Mononuclear cell (primary cell): ENCODE results near the gene MYO5C. TPM values are rescaled to one million over a fixed set of nuclear protein-coding genes. Genes with fewer than 3 reads are reported as not detected.

Experiments used
- H3K27me3 ChIP-seq: 2 replicates; pipeline ENCODE4 v1.6.0; 2011; ENCODE audit warnings: low read length, control low read depth; ENCODE audit not compliant: insufficient read depth
- H3K4me1 ChIP-seq: 2 replicates; pipeline ENCODE4 v1.5.1; 2011; ENCODE audit warnings: mild to moderate bottlenecking, low read length, control low read depth; ENCODE audit not compliant: insufficient read depth
- H3K4me3 ChIP-seq: 2 replicates; pipeline ENCODE4 v1.5.1; 2011; ENCODE audit warnings: mild to moderate bottlenecking, low read length, moderate library complexity
- H3K9me3 ChIP-seq: 2 replicates; pipeline ENCODE4 v1.5.1; 2011; ENCODE audit warnings: low read depth, mild to moderate bottlenecking, control low read depth, low read length
- total RNA-seq: library from RNA; depleted of rRNA; stranded (reverse); fragments of >200 nt; gene quantifications from one replicate; pipeline ENCODE4 v1.2.3, GENCODE V29; 2012

The MYO5C gene
- 1.2 TPM for total RNA-seq

- Histone ChIP-seq H3K27me3 (peaks cover 27% of the 10 kb centered on the region), H3K9me3 (no peaks in the 10 kb centered on the region), H3K4me1 (peaks cover 23% of the 10 kb centered on the region), H3K4me3 (peak within 1 kb of the TSS; percentile 15)
Measured at GRCh38 chr15:52295421-52296001, at the start of gene MYO5C. MYO5C (minus strand) TSS chr15:52295804; CDS start chr15:52295636, 168 bp downstream.

- H3K27me3 ChIP-seq, result no peaks in the 10 kb centered on the region
- H3K9me3 ChIP-seq, result no peaks in the 10 kb centered on the region
- H3K4me1 ChIP-seq, result no peaks in the 10 kb centered on the region
- H3K4me3 ChIP-seq, result no peak overlapping the region
Measured at GRCh38 chr15:52344592-52344991, 49.0 kb upstream of the MYO5C start.

DNA sequence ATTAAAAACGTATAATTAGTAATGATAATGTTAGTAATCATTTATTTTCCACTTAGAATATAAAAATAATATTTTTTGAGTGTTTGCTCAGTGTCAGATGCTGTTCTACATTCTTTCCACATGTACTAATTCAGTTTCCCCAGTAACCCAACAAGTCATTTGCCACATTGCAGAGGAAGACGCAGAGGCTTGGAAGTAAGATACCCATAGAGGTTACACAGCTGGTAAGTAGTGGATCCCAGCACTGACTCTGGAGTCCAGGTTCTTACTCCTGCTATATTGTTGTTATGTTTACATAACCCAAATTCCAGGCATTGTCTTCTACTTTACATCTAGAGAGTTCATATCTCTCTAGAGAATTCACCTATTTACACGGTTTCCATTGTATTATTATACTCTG, 48.2 kb upstream of the MYO5C start:
- Histone ChIP-seq H3K9me3 (no peaks in the 10 kb centered on the region), H3K27me3 (no peaks in the 10 kb centered on the region), H3K4me3 (no peak overlapping the region), H3K4me1 (no peaks in the 10 kb centered on the region)

GRCh38 chr15:52340093-52340492, 44.5 kb upstream of the MYO5C start:
- Histone ChIP-seq H3K4me3 (no peak overlapping the region), H3K27me3 (no peaks in the 10 kb centered on the region), H3K4me1 (no peaks in the 10 kb centered on the region), H3K9me3 (no peaks in the 10 kb centered on the region)

DNA sequence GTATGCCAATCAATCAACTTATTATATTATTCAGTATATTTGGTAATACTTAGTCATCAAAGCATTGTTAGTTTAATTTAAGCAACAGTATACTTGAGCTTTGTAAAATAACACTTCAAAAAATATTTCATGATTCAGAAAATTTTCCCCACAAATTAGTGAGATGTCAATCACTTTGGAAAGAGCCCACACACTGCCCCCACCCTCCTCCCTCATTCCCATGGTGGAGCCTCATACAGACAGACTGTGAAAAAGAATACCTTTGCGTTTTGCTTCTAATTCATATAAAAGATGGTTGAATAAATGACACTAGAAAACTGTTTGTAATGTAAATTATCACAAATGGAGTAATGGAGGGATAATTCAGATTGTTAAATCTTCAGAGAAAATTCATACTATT, 43.3 kb upstream of the MYO5C start:
- no peak overlapping the region for H3K4me3 ChIP-seq
- H3K27me3 ChIP-seq, result no peaks in the 10 kb centered on the region
- H3K9me3 ChIP-seq, result no peaks in the 10 kb centered on the region
- H3K4me1 ChIP-seq, result no peaks in the 10 kb centered on the region

DNA sequence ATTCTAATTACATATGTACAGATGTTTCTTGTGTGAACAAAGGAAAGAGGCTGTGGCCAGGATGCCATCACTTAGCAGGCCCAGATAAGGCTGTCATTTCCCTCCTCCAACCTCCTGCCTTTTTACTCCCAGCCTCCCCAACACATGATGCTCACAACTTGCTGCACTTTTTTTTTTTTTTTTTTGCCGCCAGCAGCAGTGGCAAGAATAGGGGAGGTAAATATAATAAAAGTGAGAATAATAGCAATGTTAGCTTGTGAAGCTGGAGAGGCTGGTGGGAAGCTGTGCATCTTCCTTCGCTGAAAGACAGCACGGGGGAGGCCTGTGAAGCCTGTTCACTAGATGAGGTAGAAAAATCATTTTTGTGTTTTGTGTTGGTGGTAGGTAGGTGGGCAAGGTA, 42.5 kb upstream of the MYO5C start:
- Histone ChIP-seq H3K9me3 (no peaks in the 10 kb centered on the region), H3K27me3 (no peaks in the 10 kb centered on the region), H3K4me3 (no peak overlapping the region), H3K4me1 (no peaks in the 10 kb centered on the region)

DNA sequence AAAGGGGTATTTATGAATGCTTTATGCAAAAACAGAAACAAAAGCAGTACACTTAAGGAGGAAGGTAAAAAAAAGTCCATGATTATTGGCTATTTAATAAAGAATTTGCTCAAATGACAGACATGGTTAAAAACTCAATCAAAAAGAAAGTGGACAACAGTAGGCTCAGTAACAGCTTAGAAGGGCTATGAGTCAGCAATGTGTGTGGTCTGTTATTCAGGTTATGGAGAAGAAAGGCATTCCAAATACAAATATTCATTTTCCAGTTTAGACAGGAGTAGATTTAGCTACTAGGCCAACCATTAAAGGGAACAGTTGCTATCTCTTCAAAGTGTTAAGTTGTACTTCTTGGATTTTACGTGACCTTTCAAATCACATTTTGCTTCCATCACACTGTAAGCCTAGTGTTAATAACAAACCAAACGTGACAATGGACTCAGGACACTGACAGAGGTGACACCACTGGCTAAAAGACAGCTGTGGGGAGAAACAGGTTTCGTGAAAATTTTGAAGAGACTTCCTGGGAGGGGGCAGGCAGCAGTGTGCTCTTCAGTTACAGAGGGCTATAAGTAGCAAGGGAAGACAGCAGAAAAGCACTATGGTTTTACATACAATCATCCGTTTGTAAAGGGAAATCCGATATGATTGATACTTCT, 41.7 kb upstream of the MYO5C start:
- Histone ChIP-seq H3K27me3 (no peaks in the 10 kb centered on the region), H3K4me3 (no peak overlapping the region), H3K9me3 (no peaks in the 10 kb centered on the region), H3K4me1 (no peaks in the 10 kb centered on the region)

DNA sequence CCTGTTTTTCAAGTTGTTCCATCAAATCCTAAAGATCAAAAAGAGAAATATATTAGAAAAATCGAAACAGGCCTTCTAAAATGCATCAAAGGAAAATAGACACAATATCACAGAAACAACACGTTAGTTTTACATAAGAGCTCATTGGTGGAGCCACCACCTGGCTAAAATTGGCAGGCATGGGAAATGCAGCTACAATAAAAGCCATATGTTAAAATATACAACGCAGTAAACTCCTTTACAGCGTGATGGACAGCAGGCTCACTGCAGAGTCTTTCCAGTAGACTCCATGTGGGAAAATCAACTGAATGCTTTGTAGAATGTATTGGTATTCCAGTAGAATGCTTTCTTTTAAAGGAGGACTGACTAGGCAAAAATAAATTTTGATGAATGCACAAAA, 40.9 kb upstream of the MYO5C start:
- no peaks in the 10 kb centered on the region for H3K9me3 ChIP-seq
- H3K27me3 ChIP-seq, result no peaks in the 10 kb centered on the region
- peaks cover 2% of the 10 kb centered on the region for H3K4me1 ChIP-seq
- H3K4me3 ChIP-seq, result no peak overlapping the region

GRCh38 chr15:52334491-52335160, 39.0 kb upstream of the MYO5C start:
- Histone ChIP-seq H3K27me3 (no peaks in the 10 kb centered on the region), H3K4me3 (no peak overlapping the region), H3K4me1 (peaks cover 4% of the 10 kb centered on the region), H3K9me3 (no peaks in the 10 kb centered on the region)

DNA sequence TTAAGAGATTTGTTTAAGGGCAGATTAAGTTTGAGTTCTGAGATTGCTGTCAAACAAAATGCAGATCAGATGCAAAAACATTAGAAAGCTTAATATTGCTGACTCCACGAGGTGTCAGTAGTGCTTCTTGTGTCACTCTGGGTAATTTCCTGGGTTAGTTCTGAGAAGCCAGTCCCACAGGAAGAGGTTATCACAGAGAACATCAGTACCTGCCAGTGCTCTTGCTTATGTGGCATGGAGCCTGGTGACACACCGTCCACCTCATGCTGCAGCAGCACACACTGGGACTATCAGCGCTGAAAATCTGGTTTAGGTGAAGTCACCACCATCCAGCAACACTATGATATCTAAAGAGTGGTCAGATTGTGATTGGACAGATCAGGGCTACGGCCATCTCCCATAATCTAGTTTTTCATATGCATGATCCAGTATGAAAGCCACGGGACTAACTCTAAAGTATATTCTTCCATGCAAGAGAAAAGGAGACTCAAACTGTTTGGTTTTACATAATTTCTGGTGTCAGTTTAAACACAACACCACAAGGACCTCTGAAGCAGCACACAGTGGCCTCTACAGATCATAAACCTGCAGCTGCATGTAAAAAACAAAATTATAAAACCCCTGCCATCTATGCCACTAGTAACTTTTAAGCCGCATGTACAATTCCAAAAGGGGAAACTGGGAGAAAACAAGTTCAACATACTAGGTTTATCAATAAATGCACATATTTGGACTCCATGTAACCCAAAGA, 36.1 kb upstream of the MYO5C start:
- Histone ChIP-seq H3K4me1 (peaks cover 4% of the 10 kb centered on the region), H3K27me3 (no peaks in the 10 kb centered on the region), H3K9me3 (no peaks in the 10 kb centered on the region), H3K4me3 (no peak overlapping the region)

DNA sequence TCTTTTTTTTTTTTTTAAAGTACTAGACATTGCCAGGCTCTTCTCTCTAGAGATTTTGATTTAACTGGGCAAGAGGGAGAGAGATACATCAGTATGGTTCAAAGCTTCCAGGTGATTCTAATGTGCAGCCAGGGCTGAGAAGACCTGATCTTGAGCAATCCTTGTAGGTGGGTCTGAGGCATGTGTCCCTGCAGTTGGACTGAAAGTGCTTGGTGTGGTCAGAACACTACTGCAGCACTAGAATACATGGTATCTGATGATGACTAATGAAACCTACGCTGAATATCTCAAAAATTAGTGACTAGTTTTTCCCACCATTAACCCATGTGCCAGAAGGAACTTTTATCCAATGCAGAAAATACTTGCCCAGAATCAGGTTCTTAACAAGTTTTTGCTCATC, 34.4 kb upstream of the MYO5C start:
- H3K27me3 ChIP-seq, result no peaks in the 10 kb centered on the region
- H3K4me3 ChIP-seq, result no peak overlapping the region
- H3K9me3 ChIP-seq, result no peaks in the 10 kb centered on the region
- H3K4me1 ChIP-seq, result peaks cover 4% of the 10 kb centered on the region

DNA sequence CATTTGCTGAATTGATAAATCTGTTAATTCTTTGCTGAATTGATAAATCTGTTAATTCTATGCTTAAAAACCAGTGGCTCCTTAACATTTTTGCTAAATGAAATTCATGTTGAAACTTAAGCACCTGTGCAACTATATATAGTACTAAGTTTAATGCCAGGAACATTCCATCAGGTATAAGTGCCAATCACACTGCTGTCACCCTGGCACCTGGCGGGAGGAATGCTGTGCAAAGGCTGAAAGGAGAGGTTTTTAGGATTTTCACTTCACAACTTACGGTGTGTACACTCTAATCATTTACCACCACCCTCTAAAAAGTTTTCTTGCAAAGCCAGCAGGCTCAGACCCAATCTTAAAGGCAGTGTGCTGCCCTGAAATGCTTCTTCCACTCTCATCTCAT, 33.5 kb upstream of the MYO5C start:
- peaks cover 4% of the 10 kb centered on the region for H3K4me1 ChIP-seq
- no peak overlapping the region for H3K4me3 ChIP-seq
- no peaks in the 10 kb centered on the region for H3K27me3 ChIP-seq
- no peaks in the 10 kb centered on the region for H3K9me3 ChIP-seq

DNA sequence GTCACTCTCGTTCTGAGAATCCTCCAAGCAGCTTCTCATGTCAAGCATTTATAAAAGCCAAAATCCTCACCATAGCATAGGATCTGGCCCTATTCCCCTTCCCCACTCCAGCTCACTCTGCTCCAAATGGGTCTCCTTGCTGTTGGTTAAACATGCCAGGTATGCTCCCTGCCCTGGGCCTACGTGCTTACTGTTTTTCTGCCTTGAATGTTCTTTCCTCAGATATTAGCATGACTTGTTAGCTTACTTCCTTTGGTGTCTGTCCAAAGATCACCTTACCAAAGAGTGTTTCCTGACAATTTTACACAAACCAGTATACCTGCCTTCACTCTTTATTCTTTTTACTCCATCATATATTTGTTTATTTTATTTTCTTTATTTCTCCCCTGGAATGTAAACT, 33.1 kb upstream of the MYO5C start:
- Histone ChIP-seq H3K4me1 (peaks cover 4% of the 10 kb centered on the region), H3K27me3 (no peaks in the 10 kb centered on the region), H3K4me3 (no peak overlapping the region), H3K9me3 (no peaks in the 10 kb centered on the region)

- H3K9me3 ChIP-seq, result no peaks in the 10 kb centered on the region
- peaks cover 4% of the 10 kb centered on the region for H3K4me1 ChIP-seq
- H3K4me3 ChIP-seq, result no peak overlapping the region
- no peaks in the 10 kb centered on the region for H3K27me3 ChIP-seq
Measured at GRCh38 chr15:52326756-52327155, 31.2 kb upstream of the MYO5C start.

DNA sequence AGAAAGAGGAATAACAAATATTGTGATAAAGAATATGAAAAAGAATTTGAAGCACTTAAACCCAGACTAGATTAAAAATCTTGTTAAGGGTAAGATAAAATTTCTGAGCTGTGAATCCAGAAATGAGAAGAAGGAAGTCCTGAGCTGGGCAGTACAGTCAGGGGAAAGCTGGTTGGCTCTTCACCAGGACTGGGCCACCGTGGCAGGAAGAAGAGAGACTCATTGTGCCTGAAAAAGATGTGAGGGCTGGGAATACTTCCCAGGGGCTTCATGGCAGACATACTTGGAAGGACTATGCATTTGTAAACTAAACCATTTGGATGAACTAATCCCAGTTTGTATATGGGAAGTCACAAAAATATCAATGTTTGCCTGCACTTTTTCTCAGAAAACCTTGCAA, 28.5 kb upstream of the MYO5C start:
- H3K4me3 ChIP-seq, result no peak overlapping the region
- no peaks in the 10 kb centered on the region for H3K9me3 ChIP-seq
- H3K27me3 ChIP-seq, result no peaks in the 10 kb centered on the region
- no peaks in the 10 kb centered on the region for H3K4me1 ChIP-seq
